ENCODE results near the gene RAB13. TPM values are rescaled to one million over a fixed set of nuclear protein-coding genes. Genes with fewer than 3 reads are reported as not detected.

RAB13 gene
- 71.4 and 84.1 TPM in 2 replicates for total RNA-seq

DNA sequence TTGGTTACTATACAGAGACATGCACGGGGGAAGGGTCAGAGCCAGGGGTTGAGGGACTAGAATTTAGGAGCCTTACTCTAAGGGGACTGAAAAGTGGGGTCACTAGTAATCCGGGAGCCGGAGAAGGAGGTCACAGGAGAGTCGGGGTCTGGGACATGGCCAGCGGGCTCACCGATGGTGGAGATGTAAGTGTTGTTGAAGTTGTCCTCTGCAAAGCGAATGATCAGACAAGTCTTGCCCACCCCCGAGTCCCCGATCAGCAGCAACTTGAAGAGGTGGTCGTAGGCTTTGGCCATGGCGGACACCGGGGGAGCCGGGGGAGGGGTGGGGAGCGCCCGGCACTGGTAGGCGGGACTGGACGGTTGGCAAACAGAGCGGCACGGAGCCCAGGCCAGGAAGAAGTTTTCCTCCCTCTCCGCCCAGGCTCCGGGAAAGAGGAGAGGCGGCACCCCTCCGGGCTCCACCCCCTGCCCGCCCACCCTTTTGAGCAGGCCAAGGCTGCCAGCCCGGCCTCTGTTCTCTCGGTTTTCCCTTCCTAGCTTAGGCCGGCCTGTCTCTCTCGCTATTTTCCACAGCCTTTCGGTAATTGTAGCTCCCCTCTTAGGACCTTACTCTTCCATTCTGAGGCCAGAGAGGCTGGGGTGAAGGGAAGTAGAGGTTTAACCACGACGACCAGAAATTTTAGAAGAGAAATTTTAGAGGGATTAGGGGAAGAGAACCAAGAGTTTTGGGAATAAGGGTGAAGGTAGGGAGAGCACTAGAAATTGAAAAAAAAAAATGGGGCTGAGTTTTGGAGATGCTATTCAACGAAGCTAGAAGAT lies at the start of gene RAB13:
RAB13 (minus strand) TSS at position 399 of the 821 bp plus-strand sequence; CDS start at position 296, 103 bp downstream.

DNA sequence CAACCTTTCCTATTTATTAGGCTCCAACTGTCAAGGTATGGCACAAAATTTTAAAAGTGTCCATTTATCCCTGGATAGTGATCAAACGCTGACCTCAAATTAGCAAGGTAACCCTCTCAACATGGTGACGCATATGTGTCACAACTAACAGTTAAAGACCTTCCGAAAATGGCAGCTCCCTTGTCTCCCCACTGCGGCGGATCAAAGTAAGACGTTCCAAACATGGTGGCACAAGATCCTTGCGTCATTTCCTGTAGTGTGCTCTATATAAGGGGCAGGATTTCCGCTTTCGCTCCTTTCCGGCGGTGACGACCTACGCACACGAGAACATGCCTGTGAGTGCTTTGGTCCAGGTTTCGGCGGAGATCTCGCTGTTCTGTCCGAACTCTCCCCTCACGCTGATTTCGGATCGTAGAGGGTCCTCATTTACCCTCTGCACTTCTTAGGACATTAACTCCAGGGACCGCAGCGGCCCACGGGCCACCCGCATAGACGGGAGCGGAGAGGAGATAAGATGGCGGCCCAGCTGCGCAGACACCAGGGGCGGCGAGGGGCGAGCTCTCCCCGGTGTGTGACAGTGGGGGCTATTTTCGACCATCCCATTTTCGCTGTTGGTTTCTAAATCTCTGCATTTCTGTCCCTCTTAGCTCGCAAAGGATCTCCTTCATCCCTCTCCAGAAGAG lies 4.5 kb upstream of the RAB13 start, which contains the start of gene RPS27:
RPS27 (plus strand) TSS at position 295 of the 683 bp plus-strand sequence; CDS start at position 330, 35 bp downstream.

DNA sequence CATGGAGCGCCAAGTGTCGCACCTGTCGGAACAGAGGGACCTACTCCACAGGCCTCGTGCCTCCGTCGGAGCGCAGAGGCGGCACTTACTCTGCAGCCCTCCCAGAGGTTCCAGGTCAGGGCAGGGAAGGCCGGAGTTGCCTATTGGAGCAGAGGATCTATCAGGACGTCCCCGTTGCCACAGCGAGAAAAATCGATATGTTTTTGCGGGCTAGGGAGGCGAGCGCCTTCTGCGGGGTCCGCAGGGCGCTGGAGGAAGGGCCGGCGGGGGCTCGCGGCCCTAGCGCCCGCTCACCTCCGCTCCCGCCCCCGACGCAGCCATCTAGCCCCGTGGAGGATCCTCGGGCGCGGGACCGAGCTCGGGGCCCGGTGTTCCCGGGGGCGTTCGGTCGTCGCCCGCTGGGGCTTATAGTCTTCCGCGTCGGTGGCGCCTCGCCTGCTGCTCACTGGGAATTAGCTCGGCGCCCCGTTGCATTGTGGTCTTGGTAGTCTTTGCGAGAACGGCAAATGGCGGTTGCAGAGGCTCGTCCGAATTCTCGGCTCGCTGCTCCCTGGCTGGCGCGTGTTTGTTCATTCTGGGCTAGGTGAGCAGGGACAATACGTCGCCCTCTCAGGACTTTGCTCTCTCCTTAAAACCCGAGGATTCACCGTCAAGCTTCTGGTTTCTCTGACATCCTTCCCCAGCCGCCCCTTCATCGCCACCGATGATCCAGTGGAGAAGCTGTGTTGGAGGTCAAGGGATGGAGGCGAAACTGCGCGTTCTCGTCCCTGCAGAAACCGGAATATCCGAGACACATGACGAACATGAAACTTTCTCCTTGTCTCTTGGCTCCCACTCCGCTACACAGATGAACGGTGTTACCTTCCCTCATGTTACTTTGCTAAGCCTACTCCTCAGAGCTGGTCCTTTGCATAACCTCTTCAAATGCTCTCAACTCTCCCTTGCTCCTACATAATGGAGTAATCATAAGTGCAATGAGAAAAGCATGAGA lies 8.6 kb downstream of the RAB13 start, which contains the start of gene JTB:
JTB (minus strand) TSS at position 425 of the 991 bp plus-strand sequence; CDS start at position 3, 422 bp downstream.

DNA sequence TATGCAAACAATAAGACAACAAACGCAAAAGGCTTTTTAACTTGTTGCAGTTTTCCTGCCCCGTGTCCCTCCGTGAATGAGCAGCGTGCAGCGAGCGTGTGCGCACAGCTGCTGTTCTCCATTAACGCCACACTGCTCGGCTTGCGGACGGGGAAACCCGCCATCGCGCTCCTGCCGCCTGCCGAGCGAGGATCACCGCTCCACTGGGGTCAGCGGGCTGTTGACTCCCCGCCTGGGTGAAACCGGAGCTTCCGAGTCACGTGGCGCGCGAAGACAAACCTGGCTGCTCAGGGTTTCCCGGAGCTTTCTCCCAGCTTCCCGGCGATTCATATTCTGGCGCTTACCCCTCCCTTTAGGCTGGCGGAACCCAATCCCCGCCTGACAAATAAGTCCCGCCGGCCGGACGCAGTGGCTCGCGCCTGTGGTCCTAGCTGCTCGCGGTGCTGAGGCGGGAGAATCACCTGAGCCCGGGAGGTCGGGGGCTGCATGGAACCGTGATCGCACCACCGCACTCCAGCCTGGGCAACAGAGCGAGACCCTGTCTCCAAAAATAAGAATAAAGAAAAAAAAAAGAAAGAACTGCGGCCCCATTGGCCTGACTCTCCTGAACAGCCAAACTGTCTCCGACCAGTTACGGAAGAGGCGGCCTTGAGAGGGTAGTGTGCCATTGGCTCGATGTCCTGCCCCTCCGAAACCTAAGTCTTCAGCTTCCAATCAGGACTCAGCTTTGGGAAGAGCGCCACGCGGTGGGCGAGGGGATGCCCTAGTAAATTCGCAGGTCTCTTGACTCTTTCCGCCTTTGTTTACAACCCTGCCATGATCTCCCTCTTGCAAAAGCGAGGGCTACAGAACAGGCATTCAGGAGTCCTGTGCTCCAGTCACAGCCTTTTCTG lies 18.8 kb downstream of the RAB13 start, which contains the start of gene CREB3L4:
CREB3L4 (plus strand) TSS at position 796 of the 893 bp plus-strand sequence. CDS start 624 bp downstream, outside the sequence.

DNA sequence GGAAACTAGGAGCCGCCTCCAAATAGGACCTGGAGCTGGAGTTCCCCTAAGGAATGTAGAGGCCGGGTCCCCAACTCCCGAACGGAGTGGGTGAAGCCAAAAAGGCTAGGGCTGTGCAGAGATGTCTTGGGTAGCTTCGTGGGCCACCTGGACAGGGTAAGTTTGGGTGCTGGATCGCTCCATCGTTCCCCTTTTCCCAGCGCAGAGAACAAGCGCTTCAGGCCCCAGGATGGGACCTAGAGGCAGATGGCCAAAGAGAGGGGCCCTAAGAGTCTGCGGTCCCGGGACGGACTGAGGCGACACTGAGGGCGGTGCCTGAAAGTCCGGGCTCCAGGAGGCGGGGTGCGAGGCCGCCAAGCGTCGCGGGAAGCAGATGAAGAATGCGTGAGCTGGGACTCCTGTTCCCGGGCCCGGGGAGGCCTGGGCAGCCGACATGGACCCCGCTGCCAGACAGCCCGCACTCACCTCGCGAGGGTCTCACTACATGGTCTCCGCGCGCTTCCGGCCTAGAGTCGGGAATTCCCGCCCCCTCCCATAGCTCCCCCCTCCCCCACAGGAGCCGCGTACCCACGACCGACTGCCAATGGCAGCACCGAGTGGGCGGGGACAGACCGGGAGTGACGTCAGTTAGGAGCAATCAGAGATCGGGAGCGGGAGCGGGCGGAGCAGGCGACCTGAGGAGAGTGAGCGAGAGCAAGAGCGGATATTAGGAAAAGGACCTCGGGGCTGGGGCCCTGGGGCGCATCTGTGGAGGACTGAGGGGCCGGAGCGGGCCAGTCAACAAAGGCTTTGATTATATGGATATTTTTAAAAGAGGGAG lies 22.9 kb downstream of the RAB13 start, which contains the start of gene SLC39A1:
SLC39A1 (minus strand) TSS at position 508 of the 820 bp plus-strand sequence. CDS start 822 bp downstream, outside the sequence.

DNA sequence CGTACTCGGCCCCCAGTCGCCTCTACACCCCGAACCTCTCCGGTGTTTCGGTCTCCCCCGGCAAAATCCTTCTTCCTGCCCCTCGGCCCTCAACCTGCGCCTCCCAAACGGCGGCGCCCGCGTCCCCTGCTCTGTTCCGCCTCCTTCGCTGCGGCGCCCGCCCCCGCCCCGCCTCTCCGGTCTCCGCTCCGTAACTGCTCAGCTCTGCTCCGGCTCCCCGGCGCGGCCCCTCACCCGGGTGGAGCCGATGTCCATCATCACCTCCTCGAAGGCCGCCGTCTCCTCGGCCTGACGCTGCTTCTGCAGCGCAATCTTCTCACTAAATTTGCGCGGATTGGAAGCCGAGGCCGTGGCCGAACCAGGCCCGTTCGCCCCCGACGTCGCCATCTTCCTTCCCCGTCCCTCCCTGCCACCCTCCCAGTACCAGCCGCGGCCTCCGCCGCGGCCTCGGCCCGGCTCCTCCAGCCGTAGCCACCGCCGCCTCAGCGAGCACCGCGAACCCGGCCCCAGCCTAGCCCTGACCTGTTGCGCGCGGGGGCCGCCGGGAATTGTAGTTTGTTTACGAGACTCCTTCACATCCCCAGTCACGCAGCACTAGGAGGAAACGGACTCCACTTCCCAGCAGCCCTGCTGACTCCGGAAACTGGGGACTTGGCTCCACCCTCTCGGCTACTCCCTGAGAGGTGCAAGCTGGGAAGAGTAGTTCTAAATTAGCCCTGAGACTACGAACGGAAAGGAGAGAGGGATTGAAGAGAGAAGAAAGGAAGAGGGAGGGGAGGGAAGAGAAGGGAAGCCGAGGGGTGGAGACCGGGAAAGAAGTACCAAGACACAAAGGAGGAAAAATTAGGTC lies 27.8 kb downstream of the RAB13 start, which contains the start of gene CRTC2:
CRTC2 (minus strand) TSS at position 502 of the 850 bp plus-strand sequence; CDS start at position 387, 115 bp downstream.

DNA sequence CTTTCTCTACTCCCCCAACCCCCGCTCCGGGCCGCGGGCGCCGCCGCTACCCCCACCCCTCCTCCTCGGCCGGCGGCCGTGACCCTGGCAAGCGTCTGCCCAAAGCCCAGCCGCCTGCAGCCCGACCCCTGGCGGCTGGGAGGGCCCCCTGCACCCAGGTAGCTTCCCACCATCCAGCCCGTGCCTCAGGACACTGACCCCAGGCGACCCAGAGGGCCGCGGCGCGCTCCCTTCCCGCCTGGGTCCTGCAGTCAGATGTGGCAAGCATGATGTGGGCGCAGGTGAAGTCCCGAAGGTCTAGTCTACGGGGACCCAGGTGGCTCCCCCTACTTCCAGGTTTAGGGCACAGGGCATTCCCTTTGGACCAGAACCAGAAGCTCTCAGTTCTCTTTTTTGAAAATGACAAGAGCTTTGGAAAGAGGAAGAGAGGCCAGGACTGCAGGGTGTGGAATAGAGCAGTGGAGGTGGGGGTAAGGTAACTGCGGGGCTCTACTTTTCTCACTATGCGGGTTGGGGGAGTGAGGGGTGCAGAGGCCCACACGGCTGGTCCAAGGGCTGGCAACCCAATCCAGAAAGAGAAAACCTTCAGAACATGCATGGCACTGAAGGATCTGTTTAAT lies 39.4 kb downstream of the RAB13 start, which contains the start of gene DENND4B:
DENND4B (minus strand) TSS at position 97 of the 620 bp plus-strand sequence. CDS start 2,344 bp downstream, outside the sequence.

Other genes starting within 250 kb of the RAB13 start
- gene SLC27A3, start 210.9 kb downstream of the RAB13 start, total RNA-seq, result 41.2 and 59.6 TPM in 2 replicates
- 4.8 and 5.8 TPM in 2 replicates for gene GATAD2B, start 63.4 kb downstream of the RAB13 start, total RNA-seq
- gene DENND4B, start 39.6 kb downstream of the RAB13 start, total RNA-seq, result 8.5 and 9.0 TPM in 2 replicates
- 3.2 and 3.3 TPM in 2 replicates for gene CRTC2, start 27.7 kb downstream of the RAB13 start, total RNA-seq
- 107 and 131 TPM in 2 replicates for gene SLC39A1, start 22.8 kb downstream of the RAB13 start, total RNA-seq
- 6.6 and 7.0 TPM in 2 replicates for gene CREB3L4, start 18.4 kb downstream of the RAB13 start, total RNA-seq
- 80.6 and 85.5 TPM in 2 replicates for gene JTB, start 8.7 kb downstream of the RAB13 start, total RNA-seq
- gene RPS27, start 4.4 kb upstream of the RAB13 start, total RNA-seq, result 1,857 and 2,280 TPM in 2 replicates
- 0.11 and 0.17 TPM in 2 replicates for gene NUP210L, start 168.7 kb upstream of the RAB13 start, total RNA-seq
- 347 and 394 TPM in 2 replicates for gene TPM3, start 205.8 kb upstream of the RAB13 start, total RNA-seq
- not detected in 2 replicates for gene CFAP141, start 220.0 kb upstream of the RAB13 start, total RNA-seq
- gene UBAP2L, start 234.6 kb upstream of the RAB13 start, total RNA-seq, result 39.9 and 54.1 TPM in 2 replicates